ENCODE results near the gene EFCAB12. TPM values are rescaled to one million over a fixed set of nuclear protein-coding genes. Genes with fewer than 3 reads are reported as not detected.

The EFCAB12 gene
- total RNA-seq, 4 donors from 2014 or later = not detected

GRCh38 chr3:129352045-129352444 lies 76.4 kb downstream of the EFCAB12 start:
- H3K36me3 ChIP-seq = no peaks in the 10 kb centered on the region
- no peaks in the 10 kb centered on the region for H3K27me3 ChIP-seq
- H3K4me3 ChIP-seq = no peak overlapping the region
- no peaks in the 10 kb centered on the region for H3K9me3 ChIP-seq
- no peak for TF ChIP-seq POLR2A (IDR thresholded peaks at IDR 0.05)
- TF ChIP-seq, protein P1, sequence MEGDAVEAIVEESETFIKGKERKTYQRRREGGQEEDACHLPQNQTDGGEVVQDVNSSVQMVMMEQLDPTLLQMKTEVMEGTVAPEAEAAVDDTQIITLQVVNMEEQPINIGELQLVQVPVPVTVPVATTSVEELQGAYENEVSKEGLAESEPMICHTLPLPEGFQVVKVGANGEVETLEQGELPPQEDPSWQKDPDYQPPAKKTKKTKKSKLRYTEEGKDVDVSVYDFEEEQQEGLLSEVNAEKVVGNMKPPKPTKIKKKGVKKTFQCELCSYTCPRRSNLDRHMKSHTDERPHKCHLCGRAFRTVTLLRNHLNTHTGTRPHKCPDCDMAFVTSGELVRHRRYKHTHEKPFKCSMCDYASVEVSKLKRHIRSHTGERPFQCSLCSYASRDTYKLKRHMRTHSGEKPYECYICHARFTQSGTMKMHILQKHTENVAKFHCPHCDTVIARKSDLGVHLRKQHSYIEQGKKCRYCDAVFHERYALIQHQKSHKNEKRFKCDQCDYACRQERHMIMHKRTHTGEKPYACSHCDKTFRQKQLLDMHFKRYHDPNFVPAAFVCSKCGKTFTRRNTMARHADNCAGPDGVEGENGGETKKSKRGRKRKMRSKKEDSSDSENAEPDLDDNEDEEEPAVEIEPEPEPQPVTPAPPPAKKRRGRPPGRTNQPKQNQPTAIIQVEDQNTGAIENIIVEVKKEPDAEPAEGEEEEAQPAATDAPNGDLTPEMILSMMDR (IDR thresholded peaks at IDR 0.05 in 4 of 5, conservative IDR thresholded peaks at IDR 0.05 in 1 of 5) = no peak
- peaks cover under 1 to 4% of the 10 kb centered on the region in 2 donors for H3K4me1 ChIP-seq
- intact Hi-C loops (cut with DNase I; ENCODE audit: low total_unique reads) (no loop called here), in situ Hi-C loops (cut with MboI; ENCODE audit: low sequenced_read_pairs in 4 of 4) (no loop called here)
- H3K27ac ChIP-seq = peak overlapping the region in 2 of 4 donors; percentile 66 to 72
- DNase-seq (no peak), ATAC-seq (no peak)

Other genes with a start within 250 kb of the EFCAB12 start
- gene CNBP, start 244.7 kb downstream of the EFCAB12 start, total RNA-seq = 1,000 to 10,000 TPM in 2 of 4 donors, 100 to 1,000 TPM in 2; 784 to 1,263 (median 979) TPM
- 100 to 1,000 TPM in 1 of 4 donors, 10 to 100 TPM in 3; 59.7 to 101 (median 79.8) TPM for gene COPG1, start 179.0 kb downstream of the EFCAB12 start, total RNA-seq
- 10 to 100 TPM; 24.7 to 35.2 (median 29.5) TPM for gene HMCES, start 149.8 kb downstream of the EFCAB12 start, total RNA-seq
- 10 to 100 TPM; 15.4 to 18.1 (median 16.4) TPM for gene MBD4, start 11.3 kb upstream of the EFCAB12 start, total RNA-seq
- 10 to 100 TPM in 1 of 4 donors, 1 to 10 TPM in 3; 4.6 to 16.4 (median 5.9) TPM for gene IFT122, start 11.6 kb upstream of the EFCAB12 start, total RNA-seq
- gene RHO, start 100.0 kb upstream of the EFCAB12 start, total RNA-seq = not detected
- gene H1-8, start 114.5 kb upstream of the EFCAB12 start, total RNA-seq = not detected
- 10 to 100 TPM; 15.7 to 70.9 (median 19.9) TPM for gene PLXND1, start 178.0 kb upstream of the EFCAB12 start, total RNA-seq

Measured in gastrocnemius medialis (tissue), 4 donors.